ENCODE measurements around the gene CRKL.

- TF ChIP-seq CTCF (IDR thresholded peaks at IDR 0.05) (no peak), EZH2 (IDR thresholded peaks at IDR 0.05; ENCODE audit: borderline replicate concordance, insufficient read depth, low read depth, low read length, poor library complexity, severe bottlenecking) (no peak)
These were observed 81.5 kb downstream of the CRKL start for GRCh38 chr22:20998411-20999336.
